K562 (cell line): ENCODE data around the gene LRRC8C.
"Not testable (repeated sequence)": the region's sequence is repeated elsewhere in the genome, so short reads cannot be mapped to it uniquely, and the experiment has no call there.

Experiments
- ATF1 ChIP-seq, 2 experiments: fragments of 450-650 bp in 1 of 2; IDR thresholded peaks; 2 replicates each; pipeline ENCODE4 v1.6.1; 2016; ENCODE audit warnings: missing compliant biosample characterization in 1 of 2, missing genetic modification characterization in 1 of 2
- ATF3 ChIP-seq, 2 experiments: fragments of 450-650 bp in 1 of 2; sonication (generic) in 1 of 2; formaldehyde crosslinking in 1 of 2; IDR thresholded peaks in 1 of 2; conservative IDR thresholded peaks in 1 of 2; 2 replicates each; pipeline versions ENCODE4 v1.6.1 to v1.8.1; 2016 to 2023; ENCODE audit warnings: mild to moderate bottlenecking in 2 of 2, moderate library complexity in 2 of 2, inconsistent platforms in 1 of 2, missing genetic modification reagents in 1 of 2
- FOS ChIP-seq: IDR thresholded peaks from 3 replicates; pipeline ENCODE4 v1.6.1; 2011; ENCODE audit not compliant: insufficient read length; ENCODE audit errors: extremely low read depth
- HNRNPK ChIP-seq: fragments of 200-400 bp; formaldehyde crosslinking; IDR thresholded peaks from one replicate; pipeline ENCODE4 v1.6.1; 2018; ENCODE audit warnings: mild to moderate bottlenecking, low read depth, low read length; ENCODE audit not compliant: poor library complexity, severe bottlenecking
- KDM1A ChIP-seq, 2 experiments: fragments of 450-650 bp; IDR thresholded peaks; 2 replicates each; pipeline ENCODE4 v1.6.1; 2016; ENCODE audit warnings: mild to moderate bottlenecking in 2 of 2
- MITF ChIP-seq: IDR thresholded peaks from 2 replicates; pipeline ENCODE4 v1.6.1; 2014; ENCODE audit warnings: antibody characterized with exemption
- REST ChIP-seq, 2 experiments: fragments of 450-650 bp; formaldehyde crosslinking in 1 of 2; IDR thresholded peaks; 2 replicates each; pipeline versions ENCODE4 v1.4.0 to v1.6.1; 2014 to 2020; ENCODE audit warnings: mild to moderate bottlenecking in 2 of 2, borderline replicate concordance in 1 of 2, low read depth in 1 of 2
- ZBTB33 ChIP-seq: sonication (generic); formaldehyde crosslinking; IDR thresholded peaks from 2 replicates; pipeline ENCODE4 v1.8.1; 2023; ENCODE audit warnings: mild to moderate bottlenecking, missing genetic modification reagents
- ZNF274 ChIP-seq: IDR thresholded peaks from 2 replicates; pipeline ENCODE4 v1.6.1; 2011; ENCODE audit warnings: low read depth, mild to moderate bottlenecking, low read length, moderate library complexity, borderline replicate concordance
- ZNF280B ChIP-seq: fragments of 250-450 bp; sonication (Bioruptor Pico); IDR thresholded peaks from 2 replicates; pipeline ENCODE4 v1.5.1; 2021; ENCODE audit warnings: mild to moderate bottlenecking

GRCh38 chr1:89592861-89593302 is 40.0 kb upstream of the LRRC8C start:
- TF ChIP-seq KDM1A (IDR thresholded peaks at IDR 0.05); MITF; ATF1 (CRISPR knock-in tag; IDR thresholded peaks at IDR 0.05); ATF1 (tag; IDR thresholded peaks at IDR 0.05); ZBTB33 (CRISPR knock-in tag); ATF3 (IDR thresholded peaks at IDR 0.05); ATF3 (CRISPR knock-in tag; conservative IDR thresholded peaks at IDR 0.05); HNRNPK; REST (IDR thresholded peaks at IDR 0.05; ENCODE audit: borderline replicate concordance); REST (CRISPR knock-in tag; IDR thresholded peaks at IDR 0.05; ENCODE audit: low read depth); ZNF280B (CRISPR knock-in tag); FOS; ZNF274: not testable (repeated sequence)
